Stimulated activated CD4-positive, alpha-beta T cell treated with anti-CD3 and anti-CD28 coated beads, Interleukin-4, amount 100 ng/mL, for 4 hours (primary cell): ENCODE results near the gene PDE6B.
"Not testable (repeated sequence)": the region's sequence is repeated elsewhere in the genome, so short reads cannot be mapped to it uniquely, and the experiment has no call there.

Source experiments
- DNase-seq, 2 experiments: peaks; one replicate each; pipeline ENCODE4 v3.0.0-alpha.2; 2020

Gene PDE6B

GRCh38 chr4:637536-638280 is 12.3 kb downstream of the PDE6B start:
- no peak for DNase-seq

- not testable (repeated sequence) for DNase-seq
These were observed 17.0 kb downstream of the PDE6B start for GRCh38 chr4:642366-642765.

GRCh38 chr4:646460-646859 is 21.1 kb downstream of the PDE6B start:
- DNase-seq: peak in 1 of 2 experiments; percentile 29

- DNase-seq: no peak
These were observed 22.1 kb downstream of the PDE6B start for GRCh38 chr4:647481-647880.

GRCh38 chr4:648579-649292 is 23.4 kb downstream of the PDE6B start:
- DNase-seq: no peak

- DNase-seq: no peak
These were observed 23.9 kb downstream of the PDE6B start for GRCh38 chr4:649293-649625.

- DNase-seq: no peak
These were observed 24.5 kb downstream of the PDE6B start for GRCh38 chr4:649751-650310.

- DNase-seq: no peak
These were observed 25.1 kb downstream of the PDE6B start for GRCh38 chr4:650461-650860.

- no peak for DNase-seq
These were observed 25.8 kb downstream of the PDE6B start for GRCh38 chr4:650951-651883.

- DNase-seq: no peak
These were observed 26.7 kb downstream of the PDE6B start for GRCh38 chr4:651884-652642.

GRCh38 chr4:653080-653821 is 27.9 kb downstream of the PDE6B start:
- DNase-seq: no peak

GRCh38 chr4:653831-654502 is 28.6 kb downstream of the PDE6B start:
- DNase-seq: no peak

GRCh38 chr4:654503-654845 is 29.1 kb downstream of the PDE6B start:
- no peak for DNase-seq

- DNase-seq: no peak
These were observed 29.6 kb downstream of the PDE6B start for GRCh38 chr4:654871-655463.

- no peak for DNase-seq
These were observed 30.2 kb downstream of the PDE6B start for GRCh38 chr4:655464-656151.

- no peak for DNase-seq
These were observed 31.3 kb downstream of the PDE6B start for GRCh38 chr4:656436-657337.

- no peak for DNase-seq
These were observed 32.0 kb downstream of the PDE6B start for GRCh38 chr4:657338-657833.

GRCh38 chr4:657834-658667 is 32.7 kb downstream of the PDE6B start:
- DNase-seq: no peak
